ENCODE measurements around the gene SLC11A2.

Gene SLC11A2

GRCh38 chr12:51000245-51000644, 25.9 kb downstream of the SLC11A2 start:
- TF ChIP-seq CTCF (conservative IDR thresholded peaks at IDR 0.05; ENCODE audit: control insufficient read depth, insufficient read depth, low read depth, low read length) = no peak
- peak; percentile 58 for DNase-seq (ENCODE audit: low read depth)
- no peak overlapping the region for H3K4me3 ChIP-seq (ENCODE audit: control insufficient read depth, low read depth, low read length)

GRCh38 chr12:50999093-50999492, 27.1 kb downstream of the SLC11A2 start:
- H3K4me3 ChIP-seq (ENCODE audit: control insufficient read depth, low read depth, low read length) = no peak overlapping the region
- TF ChIP-seq CTCF (conservative IDR thresholded peaks at IDR 0.05; ENCODE audit: control insufficient read depth, insufficient read depth, low read depth, low read length) = no peak
- no peak for DNase-seq (ENCODE audit: low read depth)

- no peak overlapping the region for H3K4me3 ChIP-seq (ENCODE audit: control insufficient read depth, low read depth, low read length)
- DNase-seq (ENCODE audit: low read depth) = no peak
- TF ChIP-seq CTCF (conservative IDR thresholded peaks at IDR 0.05; ENCODE audit: control insufficient read depth, insufficient read depth, low read depth, low read length) = no peak
Measured at GRCh38 chr12:50992819-50993218, 33.4 kb downstream of the SLC11A2 start.

GRCh38 chr12:50991291-50991690, 34.9 kb downstream of the SLC11A2 start:
- no peak overlapping the region for H3K4me3 ChIP-seq (ENCODE audit: control insufficient read depth, low read depth, low read length)
- no peak for DNase-seq (ENCODE audit: low read depth)
- TF ChIP-seq CTCF (conservative IDR thresholded peaks at IDR 0.05; ENCODE audit: control insufficient read depth, insufficient read depth, low read depth, low read length) = no peak

- no peak overlapping the region for H3K4me3 ChIP-seq (ENCODE audit: control insufficient read depth, low read depth, low read length)
- no peak for DNase-seq (ENCODE audit: low read depth)
- TF ChIP-seq CTCF (conservative IDR thresholded peaks at IDR 0.05; ENCODE audit: control insufficient read depth, insufficient read depth, low read depth, low read length) = no peak
Measured at GRCh38 chr12:50990791-50991190, 35.4 kb downstream of the SLC11A2 start.

GRCh38 chr12:50990147-50990727, 35.9 kb downstream of the SLC11A2 start:
- DNase-seq (ENCODE audit: low read depth) = no peak
- TF ChIP-seq CTCF (conservative IDR thresholded peaks at IDR 0.05; ENCODE audit: control insufficient read depth, insufficient read depth, low read depth, low read length) = no peak
- H3K4me3 ChIP-seq (ENCODE audit: control insufficient read depth, low read depth, low read length) = no peak overlapping the region

- DNase-seq (ENCODE audit: low read depth) = no peak
- no peak overlapping the region for H3K4me3 ChIP-seq (ENCODE audit: control insufficient read depth, low read depth, low read length)
- TF ChIP-seq CTCF (conservative IDR thresholded peaks at IDR 0.05; ENCODE audit: control insufficient read depth, insufficient read depth, low read depth, low read length) = no peak
Measured at GRCh38 chr12:50988871-50989270, 37.3 kb downstream of the SLC11A2 start.
